DMS 273 treated with DMSO at 0.1 percent for 48 hours (cell line): ENCODE measurements around the gene CACNA2D1.

ENCODE experiments used
- DNase-seq: peaks from one replicate; lab custom pipeline; 2025; lab: John Stamatoyannopoulos, UW

CACNA2D1 gene

GRCh38 chr7:82226191-82226590, 217.4 kb downstream of the CACNA2D1 start:
- DNase-seq, result no peak

GRCh38 chr7:82224529-82224928, 219.0 kb downstream of the CACNA2D1 start:
- DNase-seq, result no peak

DNA sequence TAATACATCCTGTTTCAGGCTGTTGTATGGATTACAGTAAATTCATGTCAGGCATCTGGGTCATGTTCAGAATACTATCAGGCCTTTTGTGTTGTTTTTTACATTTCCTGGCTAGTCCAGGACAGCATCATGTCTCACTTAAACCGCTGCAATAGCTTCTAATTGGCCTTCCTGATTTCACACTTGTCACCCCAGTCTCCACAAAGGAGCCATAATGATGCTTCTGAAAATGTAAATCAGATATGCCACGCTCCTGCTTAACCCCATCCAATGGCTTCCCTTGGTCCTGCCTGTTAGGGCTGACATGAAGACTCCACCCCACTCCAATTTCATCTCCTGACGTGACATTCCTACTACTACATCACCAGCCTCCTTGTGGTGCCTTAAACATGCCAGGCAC, 220.0 kb downstream of the CACNA2D1 start:
- no peak for DNase-seq

- no peak for DNase-seq
These were observed 222.4 kb downstream of the CACNA2D1 start for GRCh38 chr7:82221152-82221674.

- no peak for DNase-seq
These were observed 231.1 kb downstream of the CACNA2D1 start for GRCh38 chr7:82212466-82212865.

DNA sequence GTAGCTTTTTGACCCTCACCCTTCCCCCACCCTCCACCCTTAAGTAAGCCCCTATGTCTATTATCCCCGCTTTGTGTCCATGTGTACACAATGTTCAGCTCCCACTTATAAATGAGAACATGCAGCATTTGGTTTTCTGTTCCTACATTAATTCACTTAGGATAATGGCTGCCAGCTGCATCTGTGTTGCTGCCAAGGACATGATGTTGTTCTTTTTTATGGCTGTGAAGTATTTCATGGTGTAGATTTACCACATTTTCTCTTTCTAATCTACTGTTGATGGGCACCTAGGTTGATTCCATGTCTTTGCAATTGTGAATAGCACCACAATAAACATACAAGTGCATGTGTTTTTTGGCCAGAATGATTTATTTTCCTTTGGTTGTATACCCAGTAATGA, 232.2 kb downstream of the CACNA2D1 start:
- no peak for DNase-seq

- DNase-seq, result no peak
These were observed 233.0 kb downstream of the CACNA2D1 start for GRCh38 chr7:82210416-82211184.

DNA sequence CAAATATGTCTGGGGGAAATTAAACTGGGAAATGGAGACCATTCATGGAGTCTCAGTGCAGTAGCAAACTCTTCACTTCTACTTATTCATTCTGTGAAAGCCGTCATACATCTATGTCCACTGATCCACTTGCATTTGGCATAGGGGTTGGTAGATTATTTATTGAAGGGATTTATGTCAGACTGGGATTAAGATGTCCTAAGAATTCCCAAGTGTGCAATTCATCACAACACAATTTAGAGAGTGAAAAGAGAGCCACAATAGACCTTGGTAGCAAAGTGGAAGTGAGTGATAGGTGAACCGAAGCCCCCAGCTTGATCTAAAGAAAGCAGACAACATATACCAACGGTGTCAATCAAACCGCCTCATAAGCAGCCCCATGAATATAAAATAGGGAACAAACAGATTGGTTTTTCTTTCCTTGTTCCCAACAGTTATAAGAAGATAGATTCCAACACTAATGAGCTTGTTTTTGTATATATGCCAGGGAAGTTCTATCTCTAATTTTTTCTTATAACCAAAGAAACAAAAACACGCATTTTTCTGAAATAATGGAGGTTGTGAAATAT, 234.3 kb downstream of the CACNA2D1 start:
- DNase-seq, result no peak

DNA sequence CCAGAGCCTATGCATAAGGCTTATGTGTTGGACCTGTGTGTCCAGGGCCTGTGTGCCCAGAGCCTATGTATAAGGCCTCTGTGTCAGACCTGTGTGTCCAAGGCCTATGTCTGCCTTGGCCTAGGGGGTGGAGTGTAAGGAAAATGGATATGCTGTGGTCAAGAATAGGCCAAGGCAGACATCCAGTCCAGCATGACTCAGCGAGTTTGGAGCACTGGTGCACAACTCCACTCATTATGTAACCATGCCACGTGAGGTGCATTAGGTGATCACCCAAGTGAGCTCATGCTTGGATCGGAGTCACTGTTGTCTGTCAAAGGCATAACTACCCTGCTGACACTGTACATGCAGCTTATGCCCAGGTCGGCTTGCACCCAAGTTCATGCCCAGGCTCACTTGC, 238.9 kb downstream of the CACNA2D1 start:
- no peak for DNase-seq

DNA sequence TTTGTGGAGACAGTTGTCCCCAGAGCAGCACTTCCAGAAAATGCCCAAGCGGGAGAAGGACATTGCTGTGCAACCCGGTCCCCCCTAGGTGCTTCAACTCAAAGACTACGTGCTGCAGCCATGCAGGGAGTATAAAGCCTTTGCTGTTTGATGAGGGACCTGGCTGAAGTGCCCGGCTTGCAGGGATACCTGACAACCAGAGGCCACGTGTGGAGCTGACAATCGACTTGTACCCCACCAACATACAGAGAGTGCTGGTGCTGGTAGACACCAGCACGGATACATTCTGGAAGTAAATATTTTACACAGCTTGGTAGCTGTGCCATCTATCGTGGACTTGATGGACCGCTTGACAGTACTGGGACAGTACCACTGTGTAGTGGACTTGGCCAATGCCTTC, 240.6 kb downstream of the CACNA2D1 start:
- no peak for DNase-seq

DNA sequence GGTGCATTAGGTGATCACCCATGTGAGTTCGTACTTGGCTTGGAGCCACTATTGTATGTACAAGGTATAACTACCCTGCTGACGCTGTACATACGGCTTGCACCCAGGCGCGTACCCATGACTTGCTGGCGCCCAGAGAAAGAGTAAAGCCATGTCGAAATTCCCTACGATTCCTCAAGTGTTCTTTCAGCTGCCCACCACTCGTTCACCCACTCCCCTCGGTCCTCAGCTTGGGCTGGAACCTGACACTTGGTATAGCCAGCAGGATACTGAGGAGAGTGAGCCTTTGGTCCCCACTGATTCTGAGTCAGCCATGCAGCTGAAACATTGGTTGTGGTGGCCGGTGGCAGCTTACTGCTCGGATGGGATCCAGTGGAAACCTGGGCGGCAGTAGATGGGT, 241.5 kb downstream of the CACNA2D1 start:
- DNase-seq, result no peak

DNA sequence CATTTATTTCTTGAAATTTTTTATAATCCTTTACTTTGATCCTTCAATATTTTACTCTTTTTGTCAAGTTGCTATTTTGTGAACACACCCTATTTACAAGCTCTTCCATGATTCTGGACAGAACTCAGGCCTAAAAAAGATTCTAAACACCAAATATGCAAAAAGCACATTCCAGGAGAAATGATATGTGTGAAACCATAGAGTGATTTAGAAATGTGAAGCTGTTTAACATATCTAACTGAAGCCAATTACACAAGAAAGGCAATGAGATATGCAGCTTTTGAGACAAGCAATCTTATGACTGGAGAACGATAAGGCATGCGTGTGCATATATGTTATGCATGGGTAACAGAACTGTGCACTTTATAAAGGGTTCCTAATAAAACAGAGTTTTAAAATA, 243.0 kb downstream of the CACNA2D1 start:
- no peak for DNase-seq

DNA sequence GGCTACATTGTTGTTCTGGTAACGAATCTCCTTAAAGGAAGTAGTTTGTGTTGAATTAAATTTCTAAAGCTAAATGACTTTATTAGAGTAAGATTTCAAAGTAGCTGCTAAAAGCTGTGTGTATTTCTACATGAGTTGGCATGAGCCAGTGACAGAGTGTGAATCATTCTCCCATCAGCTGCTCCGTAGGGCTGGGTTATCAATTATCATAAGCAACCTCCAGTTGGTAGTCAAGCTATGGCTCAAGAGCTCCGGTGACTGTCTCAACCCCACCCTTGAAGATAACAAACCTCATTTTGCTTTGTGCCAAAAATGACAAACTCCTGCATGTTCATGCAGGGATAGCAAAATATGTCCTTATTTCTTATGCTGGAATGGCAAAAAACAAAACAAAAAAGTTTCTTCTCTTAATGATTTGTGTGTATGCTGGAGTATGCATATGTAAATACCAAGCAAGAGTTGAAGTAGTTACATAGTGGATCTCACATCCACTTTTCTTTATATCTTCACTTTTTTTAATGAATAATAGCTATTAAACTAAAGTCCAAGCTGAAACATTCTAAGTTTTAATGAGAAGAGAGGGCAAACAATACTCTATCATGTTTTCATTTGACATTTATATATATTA, 249.4 kb downstream of the CACNA2D1 start:
- no peak for DNase-seq

DNA sequence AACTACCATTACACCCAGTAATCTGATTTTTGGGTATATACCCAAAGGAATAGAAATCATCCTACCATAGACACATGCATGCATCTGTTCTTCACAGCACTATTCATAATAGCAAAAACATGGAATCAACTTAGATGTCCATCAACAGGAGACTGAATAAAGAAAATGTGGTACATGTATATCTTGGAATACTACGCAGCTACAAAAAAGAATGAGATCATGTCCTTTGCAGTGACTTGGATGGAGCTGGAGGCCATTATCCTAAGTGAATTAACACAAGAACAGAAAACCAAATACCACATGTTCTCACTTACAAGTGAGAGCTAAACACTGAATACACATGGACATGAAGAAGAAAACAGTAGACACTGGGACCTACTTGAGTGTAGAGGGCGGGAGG, 254.9 kb downstream of the CACNA2D1 start:
- no peak for DNase-seq

DNA sequence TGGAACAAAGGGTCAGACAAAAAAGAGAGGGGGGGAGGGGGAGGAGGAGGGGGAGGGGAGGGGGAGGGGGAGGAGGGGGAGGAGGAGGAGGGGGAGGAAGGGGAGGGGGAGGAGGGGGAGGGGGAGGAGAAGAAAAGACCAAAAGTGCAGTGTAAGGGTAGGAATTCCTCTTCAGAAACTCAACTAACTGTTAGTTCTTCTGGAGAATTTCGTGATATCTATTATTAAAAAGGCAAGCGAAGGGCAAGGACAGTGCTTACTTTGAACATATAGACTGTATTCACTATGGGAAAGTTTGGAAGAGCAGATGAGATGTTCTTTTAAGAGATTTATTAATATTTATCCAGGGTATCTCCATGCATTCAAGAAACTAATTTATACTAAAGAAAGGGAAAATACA, 258.1 kb downstream of the CACNA2D1 start:
- DNase-seq, result no peak

- no peak for DNase-seq
These were observed 259.9 kb downstream of the CACNA2D1 start for GRCh38 chr7:82183634-82184033.

GRCh38 chr7:82179311-82179710, 264.3 kb downstream of the CACNA2D1 start:
- DNase-seq, result no peak

GRCh38 chr7:82175319-82175718, 268.3 kb downstream of the CACNA2D1 start:
- no peak for DNase-seq

DNA sequence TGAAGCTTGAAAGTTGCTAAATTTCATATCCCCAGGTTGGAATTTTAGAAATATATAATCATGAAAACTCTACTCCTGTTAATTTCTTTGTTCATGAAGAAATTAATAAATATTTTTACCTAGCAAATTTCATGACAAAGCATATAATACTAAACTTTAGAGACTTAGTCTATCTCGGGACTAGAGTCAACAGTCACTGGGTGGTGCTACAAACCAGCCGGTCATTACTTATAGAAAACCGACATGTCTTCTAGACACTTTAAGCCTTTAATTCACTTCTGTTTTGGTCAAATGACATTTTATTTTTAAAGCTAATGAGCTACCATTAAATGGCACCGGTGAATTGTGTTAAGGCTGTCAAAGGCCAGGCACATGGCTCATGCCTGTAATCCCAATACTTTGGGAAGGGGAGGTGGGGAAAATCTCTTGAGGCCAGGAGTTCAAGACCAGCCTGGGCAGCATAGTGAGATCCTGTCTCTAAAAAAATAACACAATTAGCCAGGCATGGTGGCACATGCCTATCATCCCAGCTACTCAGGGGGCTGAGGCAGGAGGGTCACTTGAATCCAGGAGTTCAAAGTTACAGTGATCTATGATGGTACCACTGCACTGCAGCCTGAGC, 270.1 kb downstream of the CACNA2D1 start:
- no peak for DNase-seq

DNA sequence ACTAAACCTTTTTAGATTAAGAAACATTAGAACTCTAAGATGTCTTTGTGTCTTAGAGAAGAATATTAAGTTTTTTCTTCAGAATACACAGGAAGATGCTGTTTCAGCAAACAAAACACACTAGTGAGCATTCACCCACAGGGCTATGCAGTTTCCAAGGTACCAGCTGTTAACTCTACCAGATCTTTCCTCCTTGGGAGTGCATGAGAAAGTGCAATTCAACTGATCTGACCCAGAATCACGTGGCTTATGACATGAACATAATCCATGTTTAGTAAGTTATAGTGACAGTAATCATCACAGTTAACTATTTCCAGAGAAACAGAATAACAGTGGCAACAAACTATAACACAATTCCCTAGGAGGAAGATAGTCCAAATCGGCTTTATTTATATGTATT, 270.7 kb downstream of the CACNA2D1 start:
- no peak for DNase-seq

DNA sequence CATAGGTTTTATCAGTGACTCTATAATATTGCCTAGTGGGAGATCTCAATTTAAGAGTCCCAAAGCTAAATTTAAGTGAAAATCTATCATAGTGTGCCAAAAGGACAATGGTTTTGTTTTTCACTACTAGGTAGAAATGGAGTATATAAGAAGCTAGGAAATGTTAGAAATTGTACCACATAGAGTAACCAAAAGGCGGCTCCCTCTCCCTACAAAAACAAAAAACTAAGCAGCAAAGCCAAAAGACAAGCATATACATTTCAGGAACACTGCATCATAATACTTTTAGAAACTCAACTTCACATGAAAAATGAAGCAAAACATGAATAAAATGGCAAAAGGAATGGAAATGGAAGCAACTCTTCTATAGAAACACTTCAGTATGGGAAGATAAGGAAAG, 271.6 kb downstream of the CACNA2D1 start:
- no peak for DNase-seq

- no peak for DNase-seq
These were observed 275.8 kb downstream of the CACNA2D1 start for GRCh38 chr7:82167558-82168314.
